GM12892 (cell line): ENCODE results near the gene PLIN4. TPM values are rescaled to one million over a fixed set of nuclear protein-coding genes. Genes with fewer than 3 reads are reported as not detected.
"Not testable (repeated sequence)": the region's sequence is repeated elsewhere in the genome, so short reads cannot be mapped to it uniquely, and the experiment has no call there.

ENCODE experiments used
- DNase-seq: peaks from one replicate; pipeline ENCODE4 v3.0.0; 2011; ENCODE audit not compliant: insufficient read length
- FAIRE-seq: peaks from 2 replicates; lab custom pipeline; 2011; peaks lifted over from hg19 to GRCh38; lab: Jason Lieb, UNC
- POLR2A ChIP-seq: IDR thresholded peaks from 2 replicates; pipeline ENCODE4 v1.6.1; 2011; ENCODE audit warnings: low read depth, low read length, control low read depth
- POLR2AphosphoS5 ChIP-seq: IDR thresholded peaks from 2 replicates; pipeline ENCODE4 v1.6.1; 2011; ENCODE audit warnings: low read depth, low read length, control low read depth
- TAF1 ChIP-seq: IDR thresholded peaks from 2 replicates; pipeline ENCODE4 v1.6.1; 2011; ENCODE audit warnings: low read depth, mild to moderate bottlenecking, control low read depth, low read length, borderline replicate concordance
- polyA plus RNA-seq: library from polyadenylated mRNA; unstranded; fragments of >200 nt; gene quantifications from one replicate; pipeline ENCODE4 v1.2.1, GENCODE V29; 2012; ENCODE audit warnings: missing spikeins, inconsistent platforms; ENCODE audit not compliant: missing spikeins

The PLIN4 gene, protein sequence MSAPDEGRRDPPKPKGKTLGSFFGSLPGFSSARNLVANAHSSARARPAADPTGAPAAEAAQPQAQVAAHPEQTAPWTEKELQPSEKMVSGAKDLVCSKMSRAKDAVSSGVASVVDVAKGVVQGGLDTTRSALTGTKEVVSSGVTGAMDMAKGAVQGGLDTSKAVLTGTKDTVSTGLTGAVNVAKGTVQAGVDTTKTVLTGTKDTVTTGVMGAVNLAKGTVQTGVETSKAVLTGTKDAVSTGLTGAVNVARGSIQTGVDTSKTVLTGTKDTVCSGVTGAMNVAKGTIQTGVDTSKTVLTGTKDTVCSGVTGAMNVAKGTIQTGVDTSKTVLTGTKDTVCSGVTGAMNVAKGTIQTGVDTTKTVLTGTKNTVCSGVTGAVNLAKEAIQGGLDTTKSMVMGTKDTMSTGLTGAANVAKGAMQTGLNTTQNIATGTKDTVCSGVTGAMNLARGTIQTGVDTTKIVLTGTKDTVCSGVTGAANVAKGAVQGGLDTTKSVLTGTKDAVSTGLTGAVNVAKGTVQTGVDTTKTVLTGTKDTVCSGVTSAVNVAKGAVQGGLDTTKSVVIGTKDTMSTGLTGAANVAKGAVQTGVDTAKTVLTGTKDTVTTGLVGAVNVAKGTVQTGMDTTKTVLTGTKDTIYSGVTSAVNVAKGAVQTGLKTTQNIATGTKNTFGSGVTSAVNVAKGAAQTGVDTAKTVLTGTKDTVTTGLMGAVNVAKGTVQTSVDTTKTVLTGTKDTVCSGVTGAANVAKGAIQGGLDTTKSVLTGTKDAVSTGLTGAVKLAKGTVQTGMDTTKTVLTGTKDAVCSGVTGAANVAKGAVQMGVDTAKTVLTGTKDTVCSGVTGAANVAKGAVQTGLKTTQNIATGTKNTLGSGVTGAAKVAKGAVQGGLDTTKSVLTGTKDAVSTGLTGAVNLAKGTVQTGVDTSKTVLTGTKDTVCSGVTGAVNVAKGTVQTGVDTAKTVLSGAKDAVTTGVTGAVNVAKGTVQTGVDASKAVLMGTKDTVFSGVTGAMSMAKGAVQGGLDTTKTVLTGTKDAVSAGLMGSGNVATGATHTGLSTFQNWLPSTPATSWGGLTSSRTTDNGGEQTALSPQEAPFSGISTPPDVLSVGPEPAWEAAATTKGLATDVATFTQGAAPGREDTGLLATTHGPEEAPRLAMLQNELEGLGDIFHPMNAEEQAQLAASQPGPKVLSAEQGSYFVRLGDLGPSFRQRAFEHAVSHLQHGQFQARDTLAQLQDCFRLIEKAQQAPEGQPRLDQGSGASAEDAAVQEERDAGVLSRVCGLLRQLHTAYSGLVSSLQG (N-terminal part only)
- polyA plus RNA-seq = 0.51 TPM

DNA sequence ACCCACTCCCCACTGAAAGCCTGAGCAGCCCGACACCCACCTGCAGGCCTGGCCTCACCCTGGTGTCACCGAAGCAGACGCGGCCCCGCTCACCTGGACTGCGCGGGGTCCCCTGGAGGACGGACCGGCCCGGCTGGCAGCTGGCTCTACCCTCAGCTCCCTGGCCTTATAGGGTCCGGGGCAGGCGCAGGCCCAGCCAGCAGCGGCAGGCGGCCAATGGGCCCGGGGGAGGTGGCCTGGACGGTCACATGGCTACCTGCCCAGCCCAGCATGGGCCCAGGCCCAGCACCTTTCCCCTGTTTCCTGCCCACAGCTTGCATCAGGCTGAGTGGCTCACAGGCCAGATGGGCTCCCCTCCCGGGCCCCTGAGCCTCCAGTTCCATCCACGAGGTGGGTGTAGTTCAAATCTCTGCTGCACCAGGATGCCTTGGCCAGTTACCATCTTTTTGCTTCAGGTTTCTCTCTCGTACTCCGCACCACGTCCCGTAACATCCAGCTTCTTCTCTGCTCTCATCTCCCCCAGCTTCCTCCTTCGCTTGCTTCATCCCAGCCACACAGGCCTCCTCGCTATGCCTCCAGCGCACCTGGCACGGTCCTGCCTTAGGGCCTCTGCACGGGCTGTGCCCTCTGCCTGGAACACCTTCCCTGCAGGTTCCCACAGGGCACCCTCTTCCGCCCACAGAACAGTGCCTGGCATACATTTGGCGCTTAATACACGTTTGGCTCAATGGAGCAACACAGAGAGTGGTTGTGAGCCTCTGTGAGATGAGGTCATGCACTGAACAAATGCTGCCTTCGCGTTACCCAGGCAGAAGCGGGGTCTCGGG is at the start of gene PLIN4:
Gene PLIN4, minus strand, starts transcription at position 142 of the 827 bp plus-strand sequence. CDS start 214 bp downstream, outside the sequence.
- TF ChIP-seq POLR2AphosphoS5 = no peak
- no peak for TF ChIP-seq TAF1
- no peak for TF ChIP-seq POLR2A
- FAIRE-seq = no peak
- DNase-seq = no peak

DNA sequence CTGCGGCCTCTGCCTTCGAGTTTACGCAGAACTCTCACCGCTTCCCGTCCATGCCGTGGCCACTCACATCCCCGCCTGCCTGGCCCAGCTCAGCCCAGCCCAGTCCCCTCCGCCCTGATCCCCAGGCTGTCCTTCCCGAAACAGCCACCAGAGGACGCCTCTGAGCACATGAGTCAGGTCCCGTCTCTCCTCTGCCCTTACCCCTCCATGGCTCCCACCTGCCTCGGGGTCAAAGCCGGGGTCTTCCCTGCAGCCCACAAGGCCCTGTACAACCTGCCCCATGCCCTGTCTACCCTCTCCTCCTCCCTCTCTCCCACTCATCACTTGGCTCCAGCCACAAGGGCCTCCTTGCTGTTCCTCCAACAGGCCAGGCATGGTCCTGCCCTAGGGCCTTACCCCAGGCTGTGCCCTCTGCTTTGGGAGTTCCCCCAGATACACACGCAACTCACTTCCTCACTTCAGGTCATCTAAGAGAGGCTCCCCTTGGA is 49.3 kb upstream of the PLIN4 start:
- peak; percentile 57 for FAIRE-seq
- no peak for DNase-seq
- no peak for TF ChIP-seq POLR2AphosphoS5
- TF ChIP-seq TAF1 = no peak
- TF ChIP-seq POLR2A = no peak

DNA sequence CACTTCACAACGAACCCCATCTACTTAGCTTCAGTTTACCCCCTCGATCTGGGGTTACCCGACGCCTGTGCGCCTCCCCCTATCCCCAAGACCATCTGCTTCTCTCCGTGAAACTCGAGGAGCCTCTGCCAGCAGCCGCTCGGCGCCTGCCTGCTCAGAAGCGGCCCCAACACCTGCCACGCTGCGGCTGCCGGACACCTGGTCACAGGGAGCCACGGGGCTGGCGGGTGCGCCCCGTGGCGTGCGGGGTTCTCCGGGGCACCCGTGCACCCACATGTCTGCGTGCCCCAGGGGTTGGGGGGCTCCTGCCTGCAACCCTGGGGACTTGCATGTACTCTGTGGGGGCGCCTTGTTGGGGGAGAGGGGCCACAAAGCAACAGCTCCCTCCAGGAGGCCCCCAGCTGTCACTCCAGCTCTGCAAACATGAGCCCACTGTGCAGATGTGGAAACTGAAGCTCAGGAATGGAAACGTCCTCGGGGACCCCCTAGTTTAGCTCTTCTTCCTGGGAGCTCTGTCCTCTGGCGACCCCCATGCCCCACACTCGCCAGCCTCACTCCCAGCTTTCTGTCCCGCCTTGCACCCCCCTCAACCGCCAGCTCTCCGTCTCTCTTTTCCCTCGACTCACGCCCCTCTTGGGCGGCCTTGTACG is 48.2 kb upstream of the PLIN4 start:
- DNase-seq (no peak), FAIRE-seq (no peak)

DNA sequence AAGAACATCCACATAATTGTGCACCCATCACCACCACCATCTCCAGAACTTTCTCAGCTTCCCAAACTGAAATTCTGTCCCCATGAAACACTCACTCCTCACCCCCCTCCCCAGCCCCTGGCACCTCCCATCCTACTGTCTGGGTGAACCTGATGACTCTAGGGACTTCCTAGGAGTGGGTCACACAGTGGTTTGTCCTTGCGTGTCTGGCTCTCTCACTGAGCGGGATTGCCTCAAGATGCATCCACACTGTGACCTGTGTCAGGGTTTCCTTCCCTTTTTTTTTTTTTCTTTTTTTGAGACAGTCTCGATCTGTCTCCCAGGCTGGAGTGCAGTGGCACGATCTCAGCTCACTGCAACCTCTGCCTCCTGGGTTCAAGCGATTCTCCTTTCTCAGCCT is 45.3 kb upstream of the PLIN4 start:
- not testable (repeated sequence) for DNase-seq, FAIRE-seq

More for the DNA sequence above, 48.2 kb upstream of the PLIN4 start:
- no peak for TF ChIP-seq POLR2AphosphoS5

DNA sequence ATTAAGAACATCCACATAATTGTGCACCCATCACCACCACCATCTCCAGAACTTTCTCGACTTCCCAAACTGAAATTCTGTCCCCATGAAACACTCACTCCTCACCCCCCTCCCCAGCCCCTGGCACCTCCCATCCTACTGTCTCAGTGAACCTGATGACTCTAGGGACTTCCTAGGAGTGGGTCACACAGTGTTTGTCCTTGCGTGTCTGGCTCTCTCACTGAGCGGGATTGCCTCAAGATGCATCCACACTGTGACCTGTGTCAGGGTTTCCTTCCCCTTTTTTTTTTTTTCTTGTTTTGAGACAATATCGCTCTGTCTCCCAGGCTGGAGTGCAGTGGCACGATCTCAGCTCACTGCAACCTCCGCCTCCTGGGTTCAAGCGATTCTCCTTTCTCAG is 43.8 kb upstream of the PLIN4 start:
- not testable (repeated sequence) for FAIRE-seq, DNase-seq

DNA sequence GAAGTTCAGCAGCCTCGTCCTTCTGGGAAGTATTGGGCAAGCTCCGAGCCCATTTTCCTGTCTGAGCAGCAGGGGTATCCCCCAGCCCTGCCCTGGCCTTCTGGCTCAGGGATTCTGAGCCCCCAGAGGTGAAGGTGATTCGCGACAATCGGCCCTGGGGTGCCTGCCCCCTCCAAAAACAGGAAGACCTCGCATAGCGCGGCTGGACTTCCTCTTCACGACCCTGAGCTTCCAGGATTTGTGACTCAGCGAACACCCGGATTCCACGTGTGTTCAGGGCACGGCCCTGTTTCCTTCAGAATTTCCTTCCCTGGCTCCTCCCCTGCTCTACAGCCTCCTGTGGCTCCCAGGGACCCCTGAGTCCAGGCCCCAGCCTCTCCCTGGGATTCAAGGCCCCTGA is 41.3 kb upstream of the PLIN4 start, which contains the start of gene SEMA6B:
Gene SEMA6B, minus strand, starts transcription at position 116 of the 400 bp plus-strand sequence. CDS start 1,227 bp downstream, outside the sequence.
- TF ChIP-seq POLR2AphosphoS5 (no peak), TAF1 (no peak), POLR2A (no peak)
- DNase-seq = no peak
- no peak for FAIRE-seq

DNA sequence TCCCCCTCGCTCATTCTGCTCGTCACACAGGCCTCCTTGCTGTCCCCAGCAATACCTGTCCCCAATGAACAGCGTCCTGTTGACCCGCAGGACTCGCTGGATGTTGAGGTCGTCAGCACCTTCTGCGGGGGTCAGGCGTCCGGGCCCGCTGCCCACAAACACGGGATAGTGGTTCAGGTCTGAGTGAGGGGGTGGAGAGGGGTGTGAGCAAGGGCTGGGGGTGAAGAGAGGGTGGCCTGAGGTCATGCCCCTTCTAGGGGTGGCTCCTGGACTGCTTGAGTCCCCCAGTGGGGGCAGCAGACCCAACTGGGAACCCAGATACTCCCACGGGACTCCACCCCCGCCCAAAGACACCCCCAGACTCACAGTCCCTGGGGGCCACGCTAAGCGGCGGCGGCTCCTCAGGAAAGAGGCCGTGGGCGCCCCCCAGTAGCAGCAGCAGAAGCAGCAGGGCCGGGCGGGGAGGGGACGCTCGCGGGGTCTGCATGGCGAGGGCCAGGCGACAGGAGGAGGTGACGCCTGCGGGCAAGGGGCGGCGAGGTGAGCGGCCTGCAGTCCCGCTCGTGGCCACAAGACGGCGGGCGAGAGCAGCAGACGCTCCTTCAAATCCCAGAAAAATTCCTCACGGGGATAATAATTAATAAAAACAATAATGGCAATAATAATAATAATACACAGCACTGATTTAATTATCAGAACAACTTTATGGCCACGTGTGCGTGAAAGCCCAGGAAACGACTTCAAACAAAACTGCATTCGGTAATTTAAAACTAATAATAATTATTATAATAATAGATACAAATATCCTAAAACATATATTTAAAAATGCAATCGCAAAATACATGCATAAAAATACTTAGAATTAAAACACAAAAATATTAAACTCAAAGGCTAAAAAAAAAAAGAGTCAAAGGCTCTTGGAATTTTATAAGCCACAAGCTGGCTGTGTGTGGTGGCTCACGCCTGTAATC is 40.0 kb upstream of the PLIN4 start:
- no peak for DNase-seq
- no peak for FAIRE-seq
- TF ChIP-seq POLR2AphosphoS5 (no peak), TAF1 (no peak), POLR2A (no peak)

DNA sequence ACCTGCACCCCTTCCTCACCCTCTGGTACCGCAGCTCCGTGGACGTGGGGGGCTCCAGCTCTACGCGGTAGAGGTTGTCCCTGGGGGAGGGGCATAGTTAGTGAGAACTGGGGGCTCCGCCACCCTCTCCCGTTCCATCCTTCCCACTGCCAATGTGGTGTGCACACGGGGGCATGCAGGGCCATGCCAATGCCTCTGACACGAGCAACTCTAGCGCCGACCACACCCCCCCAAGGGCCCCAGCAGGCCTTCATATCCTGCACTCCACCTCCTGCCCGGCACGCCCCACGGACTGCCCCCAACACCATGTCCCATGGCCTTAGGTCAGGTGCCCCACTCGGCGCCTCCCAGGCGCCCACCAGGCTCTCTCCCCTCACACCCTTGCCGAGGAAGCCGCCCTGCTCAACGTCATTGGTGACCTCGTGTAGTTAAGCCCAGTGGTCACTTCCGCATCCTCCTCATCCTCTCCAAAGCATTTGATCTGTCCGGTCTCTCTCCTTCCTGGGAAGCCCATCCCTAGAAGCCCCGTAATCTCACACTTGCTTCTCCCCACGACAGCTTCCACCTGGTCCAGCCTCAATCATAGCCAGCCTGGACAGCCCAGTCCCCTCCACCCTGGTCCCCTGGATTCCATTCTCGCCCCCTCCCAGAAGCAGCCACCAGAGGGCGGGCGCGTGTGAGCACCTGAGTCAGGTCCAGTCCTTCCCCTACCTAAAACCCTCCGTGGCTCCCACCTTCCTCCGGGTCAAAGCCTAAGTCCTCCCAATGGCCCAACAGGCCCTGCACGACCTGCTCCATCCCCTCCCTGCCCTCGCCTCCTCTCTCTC is 39.1 kb upstream of the PLIN4 start:
- no peak for FAIRE-seq
- TF ChIP-seq POLR2AphosphoS5 (no peak), POLR2A (no peak), TAF1 (no peak)
- no peak for DNase-seq
